HCT116 (cell line): ENCODE results near the gene AFAP1.

Source experiments
- CTCF ChIP-seq, 3 experiments: fragments of 200-600 bp in 1 of 3; sonication (generic) in 1 of 3; IDR thresholded peaks in 2 of 3; conservative IDR thresholded peaks in 1 of 3; 2 replicates each; pipeline ENCODE4 v1.5.1; 2012 to 2017; ENCODE audit warnings: low read depth in 2 of 3, low read length in 2 of 3, antibody characterized with exemption in 1 of 3, borderline replicate concordance in 1 of 3, control low read depth in 1 of 3, mild to moderate bottlenecking in 1 of 3, mixed read lengths in 1 of 3, mixed run types in 1 of 3, moderate library complexity in 1 of 3; ENCODE audit not compliant: insufficient read depth in 1 of 3
- EZH2 ChIP-seq: fragments of 200-600 bp; sonication (generic); IDR thresholded peaks from 2 replicates; pipeline ENCODE4 v1.6.1; 2017; ENCODE audit warnings: antibody characterized with exemption, mixed run types
- JUND ChIP-seq: IDR thresholded peaks from 2 replicates; pipeline ENCODE4 v1.6.1; 2012
- SIN3A ChIP-seq: IDR thresholded peaks from 2 replicates; pipeline ENCODE4 v1.6.1; 2012; ENCODE audit warnings: low read depth
- TCF7L2 ChIP-seq: IDR thresholded peaks from 2 replicates; pipeline ENCODE4 v1.7.0; 2011; ENCODE audit warnings: borderline replicate concordance, inconsistent platforms; ENCODE audit not compliant: insufficient read depth, insufficient read length; ENCODE audit errors: extremely low read depth

- TF ChIP-seq TCF7L2: no peak
- no peak for TF ChIP-seq CTCF (IDR thresholded peaks at IDR 0.05 in 2 of 3, conservative IDR thresholded peaks at IDR 0.05 in 1 of 3; ENCODE audit: borderline replicate concordance in 1 of 3, insufficient read depth in 1 of 3, low read depth in 2 of 3, low read length in 2 of 3)
- no peak for TF ChIP-seq JUND
- TF ChIP-seq SIN3A: no peak
- no peak for TF ChIP-seq EZH2
Measured at GRCh38 chr4:7976025-7976424, 36.4 kb upstream of the AFAP1 start.
